Left renal pelvis (tissue), 4 donors: ENCODE results near the gene ICAM5. TPM values are rescaled to one million over a fixed set of nuclear protein-coding genes. Genes with fewer than 3 reads are reported as not detected.
"Not testable (repeated sequence)": the region's sequence is repeated elsewhere in the genome, so short reads cannot be mapped to it uniquely, and the experiment has no call there.

Source experiments
- DNase-seq, 4 donors: peaks; one replicate each; pipeline ENCODE4 v3.0.0-alpha.2; 2013; ENCODE audit warnings: low read depth in 4 of 4, low spot score in 3 of 4
- polyA plus RNA-seq, 4 donors: library from polyadenylated mRNA; unstranded; fragments of 120-200 nt; gene quantifications; one replicate each; pipeline ENCODE4 v1.2.1, GENCODE V29; 2013; ENCODE audit not compliant: insufficient read length in 4 of 4

ICAM5 gene
- polyA plus RNA-seq, 4 donors: 0.15 to 0.24 (median 0.22) TPM

DNA sequence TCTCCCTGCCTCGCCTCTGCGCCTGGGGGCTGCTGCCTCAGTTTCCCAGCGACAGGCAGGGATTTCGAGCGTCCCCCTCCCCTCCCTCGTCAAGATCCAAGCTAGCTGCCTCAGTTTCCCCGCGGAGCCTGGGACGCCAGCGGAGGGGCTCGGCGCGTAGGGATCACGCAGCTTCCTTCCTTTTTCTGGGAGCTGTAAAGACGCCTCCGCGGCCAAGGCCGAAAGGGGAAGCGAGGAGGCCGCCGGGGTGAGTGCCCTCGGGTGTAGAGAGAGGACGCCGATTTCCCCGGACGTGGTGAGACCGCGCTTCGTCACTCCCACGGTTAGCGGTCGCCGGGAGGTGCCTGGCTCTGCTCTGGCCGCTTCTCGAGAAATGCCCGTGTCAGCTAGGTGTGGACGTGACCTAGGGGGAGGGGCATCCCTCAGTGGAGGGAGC, 19.6 kb upstream of the ICAM5 start:
- DNase-seq: no peak

- no peak for DNase-seq
Observed at GRCh38 chr19:10270616-10271394, 18.9 kb upstream of the ICAM5 start, which contains the start of gene ICAM1. ICAM1 (plus strand) TSS chr19:10271120; CDS start chr19:10271160, 40 bp downstream.

- DNase-seq: no peak
Observed at GRCh38 chr19:10271543-10272086, 18.1 kb upstream of the ICAM5 start.

DNA sequence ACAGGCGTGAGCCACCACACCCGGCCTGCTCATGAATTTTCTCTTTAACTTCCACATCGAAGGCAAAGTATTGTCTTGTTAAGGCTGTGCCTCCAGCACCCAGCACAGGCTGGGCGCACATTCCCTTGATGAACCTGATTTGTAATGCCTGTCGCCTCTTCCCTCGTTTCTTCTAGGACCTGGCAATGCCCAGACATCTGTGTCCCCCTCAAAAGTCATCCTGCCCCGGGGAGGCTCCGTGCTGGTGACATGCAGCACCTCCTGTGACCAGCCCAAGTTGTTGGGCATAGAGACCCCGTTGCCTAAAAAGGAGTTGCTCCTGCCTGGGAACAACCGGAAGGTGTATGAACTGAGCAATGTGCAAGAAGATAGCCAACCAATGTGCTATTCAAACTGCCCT, 15.2 kb upstream of the ICAM5 start:
- DNase-seq: no peak

DNA sequence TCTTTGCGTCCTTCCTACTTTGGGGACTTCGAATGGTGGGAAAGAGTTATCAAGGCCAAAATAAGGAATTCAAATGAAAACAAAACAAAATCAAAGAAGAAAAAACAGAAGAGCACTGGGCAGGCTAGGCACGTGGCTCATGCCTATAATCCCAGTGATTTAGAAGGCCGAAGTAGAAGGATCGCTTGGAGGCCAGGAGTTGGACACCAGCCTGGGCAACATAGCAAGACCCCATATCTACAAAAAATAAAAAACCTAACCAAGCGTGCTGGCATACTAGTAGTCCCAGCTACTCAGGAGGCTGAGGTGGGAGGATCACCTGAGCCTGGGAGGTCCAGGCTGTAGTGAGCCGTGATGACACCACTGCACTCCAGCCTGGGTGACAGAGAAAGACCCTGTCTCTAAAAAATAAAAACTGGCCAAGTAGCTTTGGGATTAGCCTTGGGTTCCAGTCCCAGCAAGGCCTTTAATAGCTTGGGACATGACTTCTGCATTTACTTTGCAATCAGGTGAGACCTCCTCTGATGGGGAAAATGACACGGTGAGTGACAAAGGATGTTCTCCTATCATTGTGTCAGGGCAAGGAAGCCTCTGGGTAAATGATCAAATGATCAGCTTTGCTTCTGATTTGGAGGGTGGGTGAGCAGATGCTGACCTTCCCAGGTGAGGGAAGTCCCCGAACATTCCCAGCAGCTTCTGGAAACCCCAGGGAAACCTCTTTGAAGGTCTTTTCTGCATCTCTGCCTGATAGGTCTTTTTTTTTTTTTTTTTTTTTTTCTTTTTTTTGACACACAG, 11.8 kb upstream of the ICAM5 start:
- DNase-seq: no peak

- DNase-seq: no peak
Observed at GRCh38 chr19:10278935-10279334, 10.8 kb upstream of the ICAM5 start.

DNA sequence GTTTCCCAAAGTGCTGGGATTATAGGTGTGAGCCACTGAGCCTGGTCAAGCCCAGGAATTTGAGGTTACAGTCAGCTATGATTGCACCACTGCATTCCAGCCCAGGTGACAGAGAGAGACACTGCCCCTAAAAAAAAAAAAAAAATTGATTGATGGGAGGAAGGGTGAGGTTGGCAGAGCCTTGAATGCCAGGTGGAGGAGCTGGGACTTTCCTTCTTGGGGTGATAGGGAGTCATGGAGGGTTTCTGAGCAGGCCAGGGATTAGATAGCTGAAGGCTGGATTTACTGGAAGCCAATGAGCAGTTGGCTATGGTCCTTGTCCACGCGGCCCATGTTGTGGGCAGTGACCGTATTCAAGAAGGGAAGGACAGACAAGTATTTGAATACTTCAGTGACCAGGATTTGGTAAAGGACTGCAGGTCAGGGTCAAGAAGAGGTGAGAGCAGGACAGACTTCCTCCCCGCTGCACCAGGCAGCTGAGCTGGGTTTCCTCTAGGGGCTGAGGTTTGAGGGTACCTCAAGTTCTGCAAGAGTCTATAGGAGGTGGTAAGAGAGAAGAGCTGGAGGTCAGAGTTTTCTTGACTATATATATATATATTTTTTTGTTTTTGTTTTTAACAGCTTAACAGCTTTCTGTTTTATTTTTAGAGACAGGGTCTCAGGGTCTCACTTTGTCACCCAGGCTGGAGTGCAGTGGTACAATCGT, 9.9 kb upstream of the ICAM5 start:
- no peak for DNase-seq

DNA sequence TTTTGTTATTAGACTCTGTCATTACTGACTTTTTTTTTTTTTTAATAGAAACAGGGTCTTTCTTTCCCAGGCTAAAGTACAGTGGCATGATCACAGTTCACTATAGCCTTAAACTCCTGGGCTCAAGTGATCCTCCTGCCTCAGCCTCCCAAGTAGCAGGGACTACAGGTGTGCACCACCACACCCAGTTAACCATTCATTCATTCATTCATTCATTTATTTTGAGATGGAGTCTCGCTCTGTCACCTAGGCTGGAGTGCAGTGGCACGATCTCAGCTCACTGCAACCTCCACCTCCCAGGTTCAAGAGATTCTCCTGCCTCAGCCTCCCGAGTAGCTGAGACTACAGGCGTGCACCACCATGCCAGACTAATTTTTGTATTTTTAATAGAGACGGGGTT, 7.7 kb upstream of the ICAM5 start:
- DNase-seq: not testable (repeated sequence)

- DNase-seq: no peak
Observed at GRCh38 chr19:10283301-10284064, 6.3 kb upstream of the ICAM5 start.

DNA sequence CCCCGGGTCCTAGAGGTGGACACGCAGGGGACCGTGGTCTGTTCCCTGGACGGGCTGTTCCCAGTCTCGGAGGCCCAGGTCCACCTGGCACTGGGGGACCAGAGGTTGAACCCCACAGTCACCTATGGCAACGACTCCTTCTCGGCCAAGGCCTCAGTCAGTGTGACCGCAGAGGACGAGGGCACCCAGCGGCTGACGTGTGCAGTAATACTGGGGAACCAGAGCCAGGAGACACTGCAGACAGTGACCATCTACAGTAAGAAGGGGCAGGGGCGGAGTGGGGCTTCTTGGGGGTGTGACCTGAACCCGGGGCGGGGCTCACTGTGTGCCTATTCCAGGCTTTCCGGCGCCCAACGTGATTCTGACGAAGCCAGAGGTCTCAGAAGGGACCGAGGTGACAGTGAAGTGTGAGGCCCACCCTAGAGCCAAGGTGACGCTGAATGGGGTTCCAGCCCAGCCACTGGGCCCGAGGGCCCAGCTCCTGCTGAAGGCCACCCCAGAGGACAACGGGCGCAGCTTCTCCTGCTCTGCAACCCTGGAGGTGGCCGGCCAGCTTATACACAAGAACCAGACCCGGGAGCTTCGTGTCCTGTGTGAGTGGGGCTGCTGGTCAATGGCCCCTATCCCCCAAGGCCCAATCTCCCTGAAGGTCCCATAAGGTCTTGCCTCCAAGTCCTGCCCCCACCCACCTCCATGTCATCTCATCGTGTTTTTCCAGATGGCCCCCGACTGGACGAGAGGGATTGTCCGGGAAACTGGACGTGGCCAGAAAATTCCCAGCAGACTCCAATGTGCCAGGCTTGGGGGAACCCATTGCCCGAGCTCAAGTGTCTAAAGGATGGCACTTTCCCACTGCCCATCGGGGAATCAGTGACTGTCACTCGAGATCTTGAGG, 5.4 kb upstream of the ICAM5 start:
- no peak for DNase-seq

GRCh38 chr19:10284960-10285278, 4.8 kb upstream of the ICAM5 start:
- no peak for DNase-seq

GRCh38 chr19:10285393-10285792, 4.4 kb upstream of the ICAM5 start:
- no peak for DNase-seq

- peak in 3 of 4 donors; percentile 58 to 73 (median 62) for DNase-seq
Observed at GRCh38 chr19:10286803-10287737, 2.7 kb upstream of the ICAM5 start, which contains the start of gene ICAM4. ICAM4 (plus strand) TSS chr19:10286955; CDS start chr19:10287013, 58 bp downstream.

GRCh38 chr19:10288662-10289166, 1.0 kb upstream of the ICAM5 start:
- DNase-seq: no peak

DNA sequence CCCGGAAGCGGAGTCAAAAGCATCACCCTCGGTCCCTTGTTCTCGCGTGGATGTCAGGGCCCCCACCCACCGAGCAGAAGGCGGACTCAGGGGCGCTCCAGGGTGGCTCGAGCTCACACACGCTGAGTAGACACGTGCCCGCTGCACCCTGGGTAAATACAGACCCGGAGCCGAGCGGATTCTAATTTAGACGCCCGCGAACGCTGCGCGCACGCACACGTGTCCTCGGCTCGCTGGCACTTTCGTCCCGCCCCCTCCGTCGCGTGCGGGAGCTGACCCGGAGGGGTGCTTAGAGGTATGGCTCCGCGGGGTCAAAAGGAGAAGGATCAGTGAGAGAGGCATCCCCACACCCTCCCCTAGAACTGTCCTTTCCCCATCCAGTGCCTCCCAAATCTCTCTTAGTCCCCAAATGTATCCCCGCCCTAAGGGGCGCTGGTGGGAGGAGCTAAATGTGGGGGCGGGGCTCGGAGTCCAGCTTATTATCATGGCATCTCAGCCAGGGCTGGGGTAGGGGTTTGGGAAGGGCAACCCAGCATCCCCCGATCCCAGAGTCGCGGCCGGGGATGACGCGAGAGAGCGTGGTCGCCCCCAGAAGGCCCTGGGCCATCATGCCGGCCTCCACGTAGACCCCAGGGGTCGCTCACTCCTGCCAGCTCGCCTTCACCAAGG, 451 bp upstream of the ICAM5 start:
- no peak for DNase-seq

DNA sequence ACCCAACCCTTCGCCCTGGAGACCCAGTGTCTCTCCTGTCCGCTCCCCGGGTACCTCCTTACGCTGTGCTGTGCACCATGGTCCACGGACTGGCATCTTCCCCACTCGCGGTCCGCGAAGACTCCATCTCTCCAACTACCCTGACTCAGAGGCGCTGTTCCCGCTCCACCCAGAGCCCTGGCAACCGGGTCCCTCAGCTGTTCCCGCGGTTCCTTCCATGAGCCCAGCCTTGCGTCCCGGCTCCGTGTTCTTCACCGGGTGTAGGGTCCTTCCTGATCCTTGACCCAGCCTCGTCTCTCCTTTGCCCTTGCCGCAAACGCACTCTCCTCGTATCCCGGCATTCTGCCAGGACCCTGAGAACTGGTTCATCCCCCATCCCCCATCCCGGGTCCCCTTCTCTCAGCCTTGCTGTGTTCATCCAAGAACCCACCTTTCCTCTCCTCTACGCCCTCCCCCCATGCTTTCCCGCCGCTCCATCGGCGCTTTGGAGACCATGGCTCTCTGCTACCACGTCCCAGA, 664 bp downstream of the ICAM5 start:
- DNase-seq: no peak
